Hepatocyte (in vitro differentiated cells): ENCODE data around the gene FAF1. TPM values are rescaled to one million over a fixed set of nuclear protein-coding genes. Genes with fewer than 3 reads are reported as not detected.

Source experiments
- DNase-seq: peaks from one replicate; pipeline ENCODE4 v3.0.0-alpha.2; 2016; ENCODE audit warnings: low spot score
- H2AFZ ChIP-seq: fragments of 200-600 bp; sonication (generic); 2 replicates; pipeline ENCODE4 v1.6.0; 2016; ENCODE audit warnings: antibody characterized with exemption, mild to moderate bottlenecking
- H3K27ac ChIP-seq: fragments of 200-600 bp; sonication (generic); 2 replicates; pipeline ENCODE4 v1.5.1; 2016; ENCODE audit warnings: mild to moderate bottlenecking
- H3K27me3 ChIP-seq: fragments of 200-600 bp; sonication (generic); 2 replicates; pipeline ENCODE4 v1.6.1; 2016
- H3K36me3 ChIP-seq: fragments of 200-600 bp; sonication (generic); replicated peaks from 2 replicates; pipeline ENCODE4 v1.5.1; 2016; ENCODE audit warnings: low read depth; ENCODE audit not compliant: insufficient read depth
- H3K4me1 ChIP-seq: fragments of 200-600 bp; sonication (generic); 2 replicates; pipeline ENCODE4 v1.5.1; 2016; ENCODE audit warnings: mild to moderate bottlenecking, moderate library complexity; ENCODE audit not compliant: insufficient read depth
- H3K4me2 ChIP-seq: fragments of 200-600 bp; sonication (generic); 2 replicates; pipeline ENCODE4 v1.6.0; 2016
- H3K4me3 ChIP-seq: fragments of 200-600 bp; sonication (generic); 2 replicates; pipeline ENCODE4 v1.5.1; 2016; ENCODE audit warnings: mild to moderate bottlenecking
- H3K79me2 ChIP-seq: fragments of 200-600 bp; sonication (generic); 2 replicates; pipeline ENCODE4 v1.6.0; 2017; ENCODE audit warnings: mild to moderate bottlenecking
- H3K9me2 ChIP-seq: fragments of 200-600 bp; sonication (generic); replicated peaks from 2 replicates; pipeline ENCODE4 v1.6.0; 2017; ENCODE audit warnings: mild to moderate bottlenecking; ENCODE audit not compliant: insufficient read depth
- H3K9me3 ChIP-seq: fragments of 200-600 bp; sonication (generic); 2 replicates; pipeline ENCODE4 v1.5.1; 2016; ENCODE audit warnings: low read depth, mild to moderate bottlenecking
- H4K20me1 ChIP-seq: fragments of 200-600 bp; sonication (generic); 2 replicates; pipeline ENCODE4 v1.6.0; 2016; ENCODE audit warnings: mild to moderate bottlenecking; ENCODE audit not compliant: insufficient read depth, poor library complexity, severe bottlenecking
- CTCF ChIP-seq: fragments of 200-600 bp; sonication (generic); IDR thresholded peaks from 2 replicates; pipeline ENCODE4 v1.5.1; 2016; ENCODE audit warnings: antibody characterized with exemption, mild to moderate bottlenecking; ENCODE audit not compliant: poor library complexity
- EZH2 ChIP-seq: fragments of 200-600 bp; sonication (generic); IDR thresholded peaks from 2 replicates; pipeline ENCODE4 v1.6.1; 2016; ENCODE audit warnings: antibody characterized with exemption, mild to moderate bottlenecking, borderline replicate concordance
- EZH2phosphoT487 ChIP-seq: fragments of 200-600 bp; sonication (generic); IDR thresholded peaks from one replicate; pipeline ENCODE4 v1.6.1; 2018; ENCODE audit warnings: antibody characterized with exemption, mild to moderate bottlenecking, low read depth, moderate library complexity; ENCODE audit not compliant: unreplicated experiment, severe bottlenecking
- WGBS: methylation state at CpG from one replicate; pipeline ENCODE4 v1.1.6; 2016; ENCODE audit warnings: low lambda C conversion rate; ENCODE audit errors: missing lambda C conversion rate; 5-methylcytosine and 5-hydroxymethylcytosine counted together
- polyA plus RNA-seq: library from polyadenylated mRNA; unstranded; fragments of >200 nt; fragmentation: Nextera tagmentation; extraction: Ambion mirVana; gene quantifications from 2 replicates; pipeline ENCODE4 v1.2.1, GENCODE V29; 2016
- total RNA-seq: library from RNA; depleted of rRNA; stranded (reverse); fragments of >200 nt; gene quantifications from 2 replicates; pipeline ENCODE4 v1.2.3, GENCODE V29; 2014

The FAF1 gene
- total and polyA plus RNA-seq, 2 experiments from 2014 or later: 25.7 to 35.5 TPM

GRCh38 chr1:50497007-50497406 lies 463.1 kb downstream of the FAF1 start:
- Histone ChIP-seq H4K20me1 (no peaks in the 10 kb centered on the region), H3K9me3 (peaks cover 8% of the 10 kb centered on the region), H3K79me2 (no peaks in the 10 kb centered on the region), H3K4me2 (no peak overlapping the region), H3K36me3 (no peaks in the 10 kb centered on the region), H3K9me2 (no peaks in the 10 kb centered on the region), H3K27me3 (no peaks in the 10 kb centered on the region), H3K4me1 (no peaks in the 10 kb centered on the region), H2AFZ (no peak overlapping the region), H3K27ac (no peak overlapping the region), H3K4me3 (no peak overlapping the region)
- WGBS: 97% methylated on average over 1 of the region's 1 CpG
- no peak for DNase-seq
- TF ChIP-seq EZH2phosphoT487: no peak
- no peak for TF ChIP-seq EZH2
- TF ChIP-seq CTCF: no peak

GRCh38 chr1:50493710-50494109 lies 466.4 kb downstream of the FAF1 start:
- no peak overlapping the region for H3K27ac ChIP-seq
- TF ChIP-seq EZH2: no peak
- no peak for TF ChIP-seq EZH2phosphoT487
- no peak for TF ChIP-seq CTCF
- WGBS: 62% methylated on average over 2 of the region's 2 CpGs
- no peaks in the 10 kb centered on the region for H3K27me3 ChIP-seq
- no peaks in the 10 kb centered on the region for H3K79me2 ChIP-seq
- no peaks in the 10 kb centered on the region for H3K9me2 ChIP-seq
- no peaks in the 10 kb centered on the region for H4K20me1 ChIP-seq
- H3K4me1 ChIP-seq: no peaks in the 10 kb centered on the region
- H2AFZ ChIP-seq: no peak overlapping the region
- peaks cover 8% of the 10 kb centered on the region for H3K9me3 ChIP-seq
- no peak overlapping the region for H3K4me2 ChIP-seq
- no peak for DNase-seq
- no peaks in the 10 kb centered on the region for H3K36me3 ChIP-seq
- no peak overlapping the region for H3K4me3 ChIP-seq

- Histone ChIP-seq H3K27ac (no peak overlapping the region), H3K4me2 (no peak overlapping the region), H3K79me2 (no peaks in the 10 kb centered on the region), H3K27me3 (no peaks in the 10 kb centered on the region), H4K20me1 (no peaks in the 10 kb centered on the region), H3K9me2 (no peaks in the 10 kb centered on the region), H3K36me3 (no peaks in the 10 kb centered on the region), H2AFZ (no peak overlapping the region), H3K4me1 (no peaks in the 10 kb centered on the region), H3K4me3 (no peak overlapping the region), H3K9me3 (peaks cover 7% of the 10 kb centered on the region)
- DNase-seq: no peak
- TF ChIP-seq EZH2 (no peak), EZH2phosphoT487 (no peak), CTCF (no peak)
- WGBS: 96% methylated on average over 1 of the region's 1 CpG
Observed at GRCh38 chr1:50492142-50492541, 467.9 kb downstream of the FAF1 start.

- Histone ChIP-seq H2AFZ (no peak overlapping the region), H3K4me2 (no peak overlapping the region), H3K36me3 (no peaks in the 10 kb centered on the region), H3K9me2 (no peaks in the 10 kb centered on the region), H3K27me3 (no peaks in the 10 kb centered on the region), H3K4me1 (no peaks in the 10 kb centered on the region), H3K27ac (no peak overlapping the region), H3K4me3 (no peak overlapping the region), H3K9me3 (no peaks in the 10 kb centered on the region), H4K20me1 (no peaks in the 10 kb centered on the region), H3K79me2 (no peaks in the 10 kb centered on the region)
- TF ChIP-seq EZH2 (no peak), CTCF (no peak), EZH2phosphoT487 (no peak)
- no peak for DNase-seq
Observed at GRCh38 chr1:50491142-50491541, 468.9 kb downstream of the FAF1 start.
